AG04449 (cell line): ENCODE data around the gene ABCC9.

Source experiments
- CTCF ChIA-PET: fragments of 350-600 bp; formaldehyde crosslinking; extraction: SDS; loops from one replicate; lab custom pipeline; 2021; ENCODE audit warnings: antibody characterized with exemption; lab: Yijun Ruan, JAX
- POLR2A ChIA-PET: fragments of 400-600, 350-600 bp; formaldehyde crosslinking; extraction: SDS; loops from one replicate; lab custom pipeline; 2020; ENCODE audit warnings: antibody characterized with exemption, inconsistent platforms; lab: Yijun Ruan, JAX
- DNase-seq: peaks from one replicate; pipeline ENCODE4 v3.0.0-alpha.2; 2010; ENCODE audit warnings: low read depth, low spot score
- H3K4me3 ChIP-seq: 2 replicates; pipeline ENCODE4 v1.5.1; 2011; ENCODE audit warnings: low read depth, mild to moderate bottlenecking, control low read depth, low read length
- CTCF ChIP-seq: IDR thresholded peaks from one replicate; pipeline ENCODE4 v1.5.1; 2011; ENCODE audit warnings: mild to moderate bottlenecking, moderate library complexity, low read length, control low read depth, inconsistent platforms; ENCODE audit not compliant: insufficient read depth; ENCODE audit errors: missing control alignments

Gene ABCC9

DNA sequence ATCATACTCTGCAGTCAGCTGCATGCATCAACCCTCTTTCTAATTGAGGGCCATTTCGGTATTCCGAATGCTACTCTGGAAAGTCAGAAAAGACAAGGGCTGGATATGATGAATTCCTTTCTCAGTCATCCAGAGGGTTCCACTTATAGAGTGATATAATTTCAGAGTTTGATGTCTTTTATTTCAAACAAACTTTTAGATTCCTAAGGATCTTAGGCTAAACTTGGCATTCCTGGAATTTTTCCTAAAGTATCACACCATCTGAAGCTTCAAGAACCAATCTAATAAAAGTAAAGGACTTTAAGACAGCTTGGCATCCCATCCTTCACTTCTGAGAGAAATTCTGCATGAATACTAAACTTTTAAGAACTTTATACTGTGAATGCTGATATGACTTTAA lies 97.4 kb downstream of the ABCC9 start:
- DNase-seq = no peak
- ChIA-PET CTCF (no interaction called here), POLR2A (no interaction called here)
- no peak for TF ChIP-seq CTCF
- no peak overlapping the region for H3K4me3 ChIP-seq

GRCh38 chr12:21839776-21840175 lies 101.5 kb downstream of the ABCC9 start:
- no peak overlapping the region for H3K4me3 ChIP-seq
- POLR2A ChIA-PET = no interaction called here
- no peak for TF ChIP-seq CTCF

GRCh38 chr12:21837847-21838246 lies 103.4 kb downstream of the ABCC9 start:
- no peak for DNase-seq
- H3K4me3 ChIP-seq = no peak overlapping the region
- CTCF ChIA-PET = no interaction called here
- no peak for TF ChIP-seq CTCF
- POLR2A ChIA-PET = no interaction called here

More at GRCh38 chr12:21839776-21840175, 101.5 kb downstream of the ABCC9 start:
- no peak for DNase-seq
- CTCF ChIA-PET = no interaction called here

GRCh38 chr12:21831791-21832344 lies 109.4 kb downstream of the ABCC9 start:
- CTCF ChIA-PET = no interaction called here
- no peak for DNase-seq
- POLR2A ChIA-PET = no interaction called here
- no peak overlapping the region for H3K4me3 ChIP-seq
- no peak for TF ChIP-seq CTCF

DNA sequence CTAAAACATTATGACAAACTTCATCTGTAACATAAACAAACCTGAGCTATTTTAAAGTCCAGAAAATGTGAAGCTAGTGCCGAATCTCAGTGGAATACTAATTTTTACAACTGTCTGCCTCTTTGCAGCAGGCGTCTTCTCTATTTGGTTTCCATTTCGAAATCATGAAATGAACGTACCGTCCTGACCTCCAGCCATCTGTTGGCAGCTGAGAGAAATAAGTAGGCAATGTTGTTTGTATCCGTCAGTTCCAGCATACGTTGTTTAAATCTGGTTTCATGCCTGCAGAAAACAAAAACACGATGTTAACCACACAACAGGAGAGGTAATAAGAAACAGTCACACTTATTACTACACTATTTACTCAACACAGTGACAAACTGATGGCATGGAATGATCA lies 112.4 kb downstream of the ABCC9 start:
- DNase-seq = no peak
- CTCF ChIA-PET = no interaction called here
- POLR2A ChIA-PET = no interaction called here
- H3K4me3 ChIP-seq = no peak overlapping the region
- TF ChIP-seq CTCF = no peak

GRCh38 chr12:21828136-21828775 lies 113.0 kb downstream of the ABCC9 start:
- no peak overlapping the region for H3K4me3 ChIP-seq
- POLR2A ChIA-PET = no interaction called here
- TF ChIP-seq CTCF = no peak
- no peak for DNase-seq
- CTCF ChIA-PET = no interaction called here
